ENCODE data around the gene ABHD16A.

Gene ABHD16A

DNA sequence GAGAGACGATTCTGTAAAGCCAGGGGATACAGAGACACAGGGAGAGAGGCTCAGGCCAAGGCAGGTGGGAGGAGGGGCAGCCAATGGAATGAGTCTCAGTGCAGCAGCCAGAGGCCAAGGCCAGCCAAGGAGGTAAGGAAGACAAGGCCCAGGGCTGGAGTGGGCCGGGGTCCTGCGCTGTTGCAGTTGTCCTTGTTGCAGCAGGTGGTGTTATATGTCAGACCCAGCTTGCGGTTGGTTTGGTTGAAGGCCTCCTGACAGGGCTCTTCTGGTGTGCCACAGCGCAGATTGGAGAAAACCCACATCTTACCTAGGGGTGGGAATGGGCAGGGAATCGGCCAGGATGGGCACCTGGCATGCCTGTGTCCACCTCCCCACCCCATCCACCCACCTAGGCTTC lies 15.9 kb upstream of the ABHD16A start:
- no peak for DNase-seq (ENCODE audit: extremely low read depth, low read depth)
- H3K4me3 ChIP-seq (replicated peaks; ENCODE audit: low read depth, low read length), result no peak overlapping the region
- TF ChIP-seq, protein P1, sequence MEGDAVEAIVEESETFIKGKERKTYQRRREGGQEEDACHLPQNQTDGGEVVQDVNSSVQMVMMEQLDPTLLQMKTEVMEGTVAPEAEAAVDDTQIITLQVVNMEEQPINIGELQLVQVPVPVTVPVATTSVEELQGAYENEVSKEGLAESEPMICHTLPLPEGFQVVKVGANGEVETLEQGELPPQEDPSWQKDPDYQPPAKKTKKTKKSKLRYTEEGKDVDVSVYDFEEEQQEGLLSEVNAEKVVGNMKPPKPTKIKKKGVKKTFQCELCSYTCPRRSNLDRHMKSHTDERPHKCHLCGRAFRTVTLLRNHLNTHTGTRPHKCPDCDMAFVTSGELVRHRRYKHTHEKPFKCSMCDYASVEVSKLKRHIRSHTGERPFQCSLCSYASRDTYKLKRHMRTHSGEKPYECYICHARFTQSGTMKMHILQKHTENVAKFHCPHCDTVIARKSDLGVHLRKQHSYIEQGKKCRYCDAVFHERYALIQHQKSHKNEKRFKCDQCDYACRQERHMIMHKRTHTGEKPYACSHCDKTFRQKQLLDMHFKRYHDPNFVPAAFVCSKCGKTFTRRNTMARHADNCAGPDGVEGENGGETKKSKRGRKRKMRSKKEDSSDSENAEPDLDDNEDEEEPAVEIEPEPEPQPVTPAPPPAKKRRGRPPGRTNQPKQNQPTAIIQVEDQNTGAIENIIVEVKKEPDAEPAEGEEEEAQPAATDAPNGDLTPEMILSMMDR (IDR thresholded peaks at IDR 0.05; ENCODE audit: low read depth, low read length, missing control alignments), result no peak

- no peak for DNase-seq (ENCODE audit: extremely low read depth, low read depth)
- H3K4me3 ChIP-seq (replicated peaks; ENCODE audit: low read depth, low read length), result no peak overlapping the region
- TF ChIP-seq, protein P1 (IDR thresholded peaks at IDR 0.05; ENCODE audit: low read depth, low read length, missing control alignments), result no peak
These were observed 15.1 kb upstream of the ABHD16A start for GRCh38 chr6:31718265-31718664.

GRCh38 chr6:31717499-31718222 lies 14.5 kb upstream of the ABHD16A start:
- DNase-seq (ENCODE audit: extremely low read depth, low read depth), result no peak
- H3K4me3 ChIP-seq (replicated peaks; ENCODE audit: low read depth, low read length), result no peak overlapping the region
- TF ChIP-seq, protein P1 (IDR thresholded peaks at IDR 0.05; ENCODE audit: low read depth, low read length, missing control alignments), result no peak

- TF ChIP-seq, protein P1 (IDR thresholded peaks at IDR 0.05; ENCODE audit: low read depth, low read length, missing control alignments), result no peak
- H3K4me3 ChIP-seq (replicated peaks; ENCODE audit: low read depth, low read length), result no peak within 1 kb of the TSS
- no peak for DNase-seq (ENCODE audit: extremely low read depth, low read depth)
These were observed 12.2 kb upstream of the ABHD16A start, which contains the start of gene LY6G6D for GRCh38 chr6:31715022-31715958. Gene LY6G6D (plus strand): TSS chr6:31715348. CDS start chr6:31715356, 8 bp downstream.

DNA sequence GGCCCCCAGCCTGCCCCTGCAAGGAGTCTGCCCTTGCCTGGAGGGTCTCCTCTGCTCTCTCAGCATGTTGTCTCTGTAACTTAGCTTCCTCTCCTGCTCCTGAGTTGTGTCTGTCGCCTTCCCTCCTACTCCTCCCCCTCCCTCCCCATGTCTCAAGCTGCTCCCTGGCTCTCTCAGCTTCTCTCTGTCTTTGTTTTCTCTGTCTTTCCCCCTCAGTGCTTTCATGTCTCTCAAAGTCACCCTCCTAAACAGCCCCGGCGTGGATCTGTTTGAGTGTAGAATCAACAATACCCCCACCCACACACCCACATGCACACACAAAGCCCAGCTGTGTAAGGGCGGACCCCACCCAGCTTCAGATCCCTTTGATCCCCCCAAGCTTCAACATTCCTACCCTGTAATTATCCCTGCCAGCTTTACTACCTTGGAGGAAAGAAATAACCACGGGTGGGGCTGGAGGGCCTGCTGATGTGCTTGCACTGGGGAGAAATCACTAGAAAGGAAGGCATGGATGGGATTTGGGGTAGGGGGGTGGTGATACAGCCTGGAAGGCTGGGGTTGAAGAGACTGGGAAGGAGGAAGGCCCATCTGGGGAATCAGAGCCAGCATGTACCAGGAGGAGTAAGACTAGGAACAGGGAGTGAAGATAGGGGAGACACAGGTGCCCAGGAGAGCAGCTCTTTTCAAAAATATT lies 11.0 kb upstream of the ABHD16A start:
- TF ChIP-seq, protein P1 (IDR thresholded peaks at IDR 0.05; ENCODE audit: low read depth, low read length, missing control alignments), result no peak
- no peak overlapping the region for H3K4me3 ChIP-seq (replicated peaks; ENCODE audit: low read depth, low read length)
- no peak for DNase-seq (ENCODE audit: extremely low read depth, low read depth)

GRCh38 chr6:31713465-31713864 lies 10.3 kb upstream of the ABHD16A start:
- H3K4me3 ChIP-seq (replicated peaks; ENCODE audit: low read depth, low read length), result no peak overlapping the region
- DNase-seq (ENCODE audit: extremely low read depth, low read depth), result no peak
- TF ChIP-seq, protein P1 (IDR thresholded peaks at IDR 0.05; ENCODE audit: low read depth, low read length, missing control alignments), result no peak

All from HFF-Myc (cell line).